Amniotic stem cell (primary cell): ENCODE results near the gene SRGAP1.

Experiments used
- DNase-seq: peaks from one replicate; lab custom pipeline; 2025; lab: John Stamatoyannopoulos, UW

Gene SRGAP1

GRCh38 chr12:64205542-64205941 lies 361.0 kb downstream of the SRGAP1 start:
- DNase-seq: no peak

GRCh38 chr12:64207453-64207852 lies 363.0 kb downstream of the SRGAP1 start:
- no peak for DNase-seq
